ENCODE measurements around the gene ITGB5.

GRCh38 chr3:124904835-124905492, 17.8 kb upstream of the ITGB5 start:
- no peak for TF ChIP-seq POLR2A (IDR thresholded peaks at IDR 0.05; ENCODE audit: low read depth, low read length)
- TF ChIP-seq TAF1 (IDR thresholded peaks at IDR 0.05; ENCODE audit: low read depth, low read length), result no peak
- TF ChIP-seq POLR2AphosphoS5 (IDR thresholded peaks at IDR 0.05; ENCODE audit: low read depth, low read length), result no peak
- TF ChIP-seq POU2F2 (IDR thresholded peaks at IDR 0.05; ENCODE audit: low read depth, low read length), result no peak
